CD4-positive, alpha-beta T cell treated with Interleukin-17A for 1 hour (primary cell): ENCODE results near the gene CPPED1.

Experiments
- DNase-seq: peaks from one replicate; pipeline ENCODE4 v3.0.0-alpha.2; 2020

CPPED1 gene

DNA sequence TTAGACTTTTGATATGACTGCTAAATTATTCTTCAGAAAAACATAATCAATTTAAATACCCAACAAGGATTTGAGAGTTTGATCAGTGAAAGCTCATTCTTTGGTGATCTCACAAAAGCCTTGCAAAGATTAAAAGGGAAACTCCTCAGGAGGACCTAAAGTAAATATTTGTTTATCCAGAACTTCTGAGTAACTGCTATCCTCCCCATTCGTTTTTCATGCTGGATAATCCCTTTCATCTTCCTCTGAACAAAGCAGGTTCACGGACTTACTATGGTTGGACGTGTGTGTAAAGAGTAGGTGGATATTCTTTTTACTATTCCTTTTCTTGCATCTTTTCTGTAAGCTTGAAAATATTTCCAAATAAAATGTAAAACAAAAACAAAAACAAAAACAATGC, 124.7 kb downstream of the CPPED1 start:
- DNase-seq: no peak

DNA sequence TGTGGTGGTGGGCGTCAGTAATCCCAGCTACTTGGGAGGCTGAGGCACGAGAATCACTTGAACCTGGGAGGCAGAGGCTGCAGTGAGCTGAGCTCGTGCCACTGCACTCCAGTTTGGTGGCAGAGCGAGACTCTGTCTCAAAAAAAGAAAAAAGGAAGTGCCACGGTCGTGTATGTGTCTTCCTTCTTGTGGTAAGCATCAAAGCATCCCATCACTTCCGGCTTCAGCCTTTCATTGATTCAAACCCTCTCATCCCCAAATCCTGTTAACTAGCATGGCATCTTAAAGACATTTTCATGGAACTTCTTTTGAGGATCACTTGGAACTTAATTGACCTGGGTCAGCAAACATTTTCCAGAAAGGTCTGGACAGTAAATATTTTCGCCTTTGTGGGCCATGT, 126.2 kb downstream of the CPPED1 start:
- peak; percentile 6 for DNase-seq

DNA sequence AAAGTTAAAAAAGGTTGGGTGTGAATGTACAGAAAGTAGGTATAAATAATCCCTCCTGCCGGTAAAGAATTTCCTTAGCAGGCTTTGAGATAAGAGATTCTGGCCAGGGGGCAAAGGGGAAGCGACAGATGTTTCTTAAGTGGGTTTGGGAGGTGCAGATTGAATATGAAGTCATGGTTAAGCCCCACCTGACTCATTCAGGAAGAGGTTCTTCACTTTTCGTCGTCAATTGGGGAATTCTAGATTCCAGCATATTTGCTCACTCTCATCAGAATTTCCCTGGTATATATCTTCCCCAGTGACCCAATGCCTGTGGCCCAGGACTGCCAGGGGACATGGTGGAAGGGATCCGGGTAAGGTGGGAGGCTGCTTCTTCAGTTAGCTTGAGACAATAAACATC, 127.8 kb downstream of the CPPED1 start:
- DNase-seq: no peak

DNA sequence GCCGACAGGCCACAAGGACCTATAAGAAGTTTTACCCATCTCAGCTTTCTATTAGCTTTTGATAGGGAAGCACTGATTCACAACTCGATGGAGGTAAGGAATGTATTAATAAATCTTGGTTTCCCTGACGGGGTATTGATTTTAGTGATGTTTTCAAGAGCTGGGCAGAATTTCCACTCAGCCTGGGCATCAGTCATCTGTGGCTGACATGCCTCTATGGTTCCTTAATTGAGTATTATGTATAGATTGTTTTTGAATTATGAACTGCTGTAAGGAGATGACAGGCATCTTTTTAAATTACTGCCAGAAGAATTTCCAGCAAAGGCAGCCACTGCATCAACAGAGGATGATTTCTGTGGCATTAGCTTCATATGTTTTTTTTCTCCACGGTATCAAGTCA, 128.6 kb downstream of the CPPED1 start:
- DNase-seq: no peak

DNA sequence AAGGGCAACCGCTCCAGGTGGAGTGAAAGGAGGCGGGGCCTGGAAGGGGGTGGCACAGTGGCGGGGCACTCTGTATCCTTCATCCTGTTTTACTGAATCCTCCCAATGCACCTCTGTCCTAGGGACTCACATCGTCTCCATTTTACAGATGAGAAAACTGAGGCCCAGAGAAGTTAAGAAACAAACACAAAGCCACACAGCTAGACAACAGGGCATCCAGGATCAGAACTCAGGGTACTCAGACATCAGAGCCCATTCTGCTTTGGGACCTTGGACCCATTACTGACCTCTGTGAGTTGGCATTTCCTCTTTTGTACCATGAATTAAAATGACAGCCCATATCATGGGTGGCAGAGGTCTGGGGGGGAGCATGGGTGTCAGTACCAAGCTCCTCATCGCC, 129.2 kb downstream of the CPPED1 start:
- DNase-seq: no peak

DNA sequence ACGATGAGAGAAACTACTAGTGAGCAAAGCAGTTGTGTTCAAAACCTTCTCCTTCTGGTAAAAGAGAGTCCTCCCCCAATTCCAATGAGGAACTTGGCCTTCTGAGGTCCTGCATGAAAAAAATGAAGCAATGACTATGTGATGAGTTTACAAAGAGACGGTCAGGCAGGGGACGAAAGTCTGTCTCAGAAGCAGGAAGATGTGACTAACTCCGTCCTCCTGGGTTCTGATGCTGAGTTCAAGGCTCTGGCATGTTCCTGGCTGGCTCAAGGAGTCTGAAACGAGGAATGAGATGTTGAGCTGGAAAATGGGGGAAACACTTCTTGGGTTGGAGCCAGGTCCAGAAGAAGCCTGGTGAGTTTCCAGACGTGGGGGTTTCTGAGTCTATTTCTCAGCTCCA, 129.6 kb downstream of the CPPED1 start:
- DNase-seq: no peak

DNA sequence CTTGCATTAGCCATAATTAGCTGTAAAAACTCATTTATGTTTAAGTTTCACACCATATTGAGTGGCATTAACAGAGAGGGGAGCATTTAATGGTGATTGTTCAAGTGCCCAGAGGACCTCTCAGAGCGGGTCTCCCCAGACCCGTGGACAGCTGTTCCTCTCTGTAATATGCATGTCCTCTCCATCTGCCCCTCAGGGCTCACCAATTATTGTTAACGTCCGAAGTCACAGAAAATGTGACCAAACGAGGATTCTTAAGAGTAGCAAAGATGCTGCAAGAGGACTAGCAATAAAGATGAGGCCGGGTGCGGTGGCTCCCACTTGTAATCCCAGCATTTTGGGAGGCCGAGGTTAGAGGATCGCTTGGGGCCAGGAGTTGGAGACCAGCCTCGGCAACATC, 130.2 kb downstream of the CPPED1 start:
- DNase-seq: no peak

DNA sequence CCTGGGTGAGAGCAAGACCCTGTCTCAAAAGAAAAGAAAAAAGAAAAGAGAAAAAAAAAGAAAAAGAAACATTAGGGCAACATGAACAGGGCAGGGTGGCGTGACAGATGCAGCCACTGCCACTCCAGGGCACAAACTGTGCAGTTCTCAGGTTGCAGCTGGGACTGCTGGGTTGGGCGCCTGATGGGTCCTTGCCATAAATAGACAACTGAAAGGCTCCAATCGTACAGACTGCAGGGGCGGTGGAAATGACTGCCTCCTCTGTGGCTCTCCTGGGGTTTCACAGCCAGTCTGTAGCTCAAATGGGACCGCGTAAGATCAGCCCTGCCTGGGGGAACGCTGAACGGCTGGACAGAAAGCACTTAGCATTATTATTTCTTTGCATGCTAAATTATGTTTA, 130.7 kb downstream of the CPPED1 start:
- no peak for DNase-seq

DNA sequence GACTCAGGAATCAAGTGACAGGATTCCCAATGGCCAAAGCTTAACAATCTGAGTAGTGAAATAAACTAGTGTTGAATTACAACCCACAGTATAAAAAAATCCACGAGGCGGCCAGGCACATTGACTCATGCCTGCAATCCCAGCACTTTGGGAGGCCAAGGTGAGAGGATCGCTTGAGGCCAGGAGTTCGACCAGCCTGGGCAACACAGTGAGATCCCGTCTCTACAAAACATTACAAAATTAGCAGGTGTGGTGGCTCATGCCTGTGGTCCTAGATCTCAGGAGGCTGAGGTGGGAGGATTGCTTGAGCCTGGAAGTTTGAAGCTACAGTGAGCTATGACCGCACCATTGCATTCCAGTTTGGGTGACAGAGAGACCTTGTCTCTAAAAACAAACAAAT, 133.8 kb downstream of the CPPED1 start:
- no peak for DNase-seq

DNA sequence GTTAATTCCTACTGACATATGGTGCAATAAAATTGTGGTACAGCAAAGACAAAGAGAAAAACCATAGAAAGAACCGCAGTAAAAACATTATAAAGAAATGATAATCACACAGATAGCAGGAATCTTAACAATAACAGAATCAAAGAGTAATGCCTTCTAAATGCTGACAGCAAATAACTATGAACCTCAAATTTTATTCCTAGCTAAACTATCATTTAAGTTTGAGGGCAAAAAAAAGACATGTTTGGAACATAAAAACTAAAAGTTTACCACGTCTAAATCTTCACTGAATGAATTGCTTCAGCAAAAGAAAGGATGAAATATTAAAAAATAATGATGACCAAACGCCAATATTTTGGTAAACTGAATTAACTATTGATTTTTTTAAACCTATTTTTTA, 135.8 kb downstream of the CPPED1 start:
- DNase-seq: no peak

DNA sequence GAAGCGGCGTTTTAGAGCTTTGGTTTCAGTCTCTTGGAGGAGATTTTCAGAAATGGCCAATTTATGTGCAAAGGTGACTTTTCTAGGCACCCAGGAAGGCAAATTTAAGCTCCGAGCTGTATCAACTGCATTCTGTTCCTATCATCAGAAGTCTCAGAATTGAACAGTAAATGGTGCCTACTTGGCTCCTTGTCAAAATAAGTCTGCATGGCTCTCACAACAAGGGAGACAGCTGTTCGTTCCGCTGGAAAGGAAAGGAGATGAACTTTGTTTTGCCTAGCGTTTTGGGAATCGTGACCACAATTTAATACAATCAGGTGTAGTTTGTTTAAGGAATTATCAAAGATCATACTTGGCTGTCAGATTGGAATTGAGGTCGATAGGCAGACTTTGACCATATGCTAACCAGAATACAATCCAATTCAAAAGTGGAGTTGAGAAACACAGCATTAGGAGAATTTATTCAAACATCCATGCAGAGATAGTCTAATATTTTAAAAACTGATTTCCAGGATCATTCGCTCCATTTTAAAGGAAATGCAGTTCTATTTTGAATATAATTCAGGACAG, 139.4 kb downstream of the CPPED1 start:
- no peak for DNase-seq

DNA sequence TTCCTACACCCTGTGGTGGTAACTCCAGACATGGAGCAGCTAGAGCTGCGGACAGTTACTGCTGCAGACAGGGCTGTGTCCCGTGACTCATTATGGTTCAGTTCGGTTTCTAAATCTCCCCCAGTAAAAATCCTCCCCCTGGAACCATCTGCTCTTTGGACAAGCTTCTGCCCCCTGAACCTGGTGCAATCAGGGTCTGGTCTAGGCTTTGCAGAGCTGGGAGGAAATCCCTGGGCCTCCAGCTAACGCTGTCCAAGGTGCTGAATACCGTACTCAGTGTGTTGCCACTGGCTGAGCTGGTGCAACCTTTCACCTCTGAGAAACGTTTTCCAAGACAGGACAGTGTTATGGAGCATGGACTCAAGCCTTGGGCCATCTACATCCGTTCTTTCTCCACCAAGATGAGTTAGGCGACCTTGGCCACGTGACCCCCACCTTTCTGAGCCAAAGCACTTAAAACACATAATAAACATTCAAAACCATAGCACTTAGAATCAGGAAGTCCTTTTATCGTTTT, 142.0 kb downstream of the CPPED1 start:
- no peak for DNase-seq

DNA sequence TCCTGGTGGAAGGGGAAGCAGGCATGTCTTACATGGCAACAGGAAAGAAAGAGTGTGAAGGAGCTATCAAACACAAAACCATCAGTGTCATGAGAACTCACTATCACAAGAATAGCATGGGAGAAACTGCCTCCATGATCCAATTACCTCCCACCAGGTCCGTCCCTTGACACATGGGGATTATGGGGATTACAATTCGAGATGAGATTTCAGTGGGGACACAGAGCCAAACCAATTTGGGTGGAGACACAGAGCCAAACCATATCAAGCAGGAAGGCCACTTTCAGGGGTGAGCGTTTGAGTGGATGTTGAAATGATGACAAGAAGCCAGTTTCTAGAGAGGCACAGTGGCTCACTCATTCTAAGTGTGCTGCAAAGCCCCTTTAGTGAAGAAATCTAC, 143.8 kb downstream of the CPPED1 start:
- no peak for DNase-seq

DNA sequence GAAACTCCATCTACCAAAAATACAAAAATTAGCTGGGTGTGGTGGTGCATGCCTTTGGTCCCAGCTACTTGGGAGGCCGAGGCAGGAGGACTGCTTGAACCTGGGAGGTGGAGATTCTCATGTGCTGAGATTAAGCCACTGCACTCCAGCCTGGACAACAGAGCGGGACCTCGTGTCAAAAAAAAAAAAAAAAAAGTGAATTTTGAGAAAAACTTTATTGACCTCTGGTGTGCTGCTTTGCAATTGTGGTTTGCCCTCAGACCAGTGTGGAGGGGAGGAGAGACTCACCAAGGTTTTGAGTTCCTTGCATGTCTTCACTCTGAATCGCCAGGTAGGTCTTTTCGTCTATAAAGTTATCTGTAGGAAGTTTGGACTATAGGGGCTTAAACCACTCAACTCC, 145.2 kb downstream of the CPPED1 start:
- no peak for DNase-seq

DNA sequence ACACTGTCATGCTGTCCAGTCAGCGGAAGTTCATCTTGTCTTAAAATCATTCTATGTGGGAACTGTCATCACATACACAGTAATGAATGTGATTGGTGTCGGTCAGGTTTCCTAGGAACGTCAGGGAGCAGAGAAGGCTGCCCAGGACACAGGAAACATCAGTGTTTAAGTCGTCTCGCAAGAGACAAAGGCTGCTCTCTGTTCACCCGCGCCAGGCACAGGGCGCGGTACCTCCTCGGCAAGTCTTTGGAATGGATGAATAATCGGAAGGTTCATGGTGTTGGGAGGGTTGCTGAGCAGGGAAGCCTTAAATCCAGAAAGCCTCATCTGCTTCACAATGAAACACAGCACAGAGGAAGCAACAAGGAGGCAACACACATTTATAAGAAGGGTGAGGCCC, 148.2 kb downstream of the CPPED1 start:
- no peak for DNase-seq

DNA sequence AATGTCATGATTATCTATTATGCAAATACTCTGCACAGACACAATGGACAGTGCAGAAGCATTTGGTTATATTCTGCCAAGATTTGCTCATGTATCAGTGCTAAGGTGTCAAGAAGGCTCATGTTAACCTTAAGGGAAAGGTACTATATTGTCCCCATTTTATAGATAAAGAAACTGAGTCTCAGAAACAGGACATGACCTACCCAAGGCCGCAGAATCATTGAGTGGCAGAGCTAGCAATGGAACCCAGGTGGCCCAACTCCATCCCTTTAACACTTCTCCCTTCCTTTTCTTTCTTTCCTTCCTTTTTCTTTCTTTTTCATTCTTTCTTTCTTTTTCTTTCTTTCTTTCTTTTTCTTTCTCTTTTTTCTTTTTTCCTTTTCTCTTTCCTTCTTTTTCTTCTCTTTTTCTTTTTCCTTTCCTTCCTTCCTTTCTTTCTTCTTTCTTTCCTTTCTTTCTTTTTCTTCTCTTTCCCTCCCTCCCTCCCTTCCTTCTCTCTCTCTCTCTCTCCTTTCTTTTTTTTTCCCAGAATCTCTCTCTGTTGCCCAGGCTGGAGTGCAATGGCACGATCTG, 149.8 kb downstream of the CPPED1 start:
- no peak for DNase-seq

DNA sequence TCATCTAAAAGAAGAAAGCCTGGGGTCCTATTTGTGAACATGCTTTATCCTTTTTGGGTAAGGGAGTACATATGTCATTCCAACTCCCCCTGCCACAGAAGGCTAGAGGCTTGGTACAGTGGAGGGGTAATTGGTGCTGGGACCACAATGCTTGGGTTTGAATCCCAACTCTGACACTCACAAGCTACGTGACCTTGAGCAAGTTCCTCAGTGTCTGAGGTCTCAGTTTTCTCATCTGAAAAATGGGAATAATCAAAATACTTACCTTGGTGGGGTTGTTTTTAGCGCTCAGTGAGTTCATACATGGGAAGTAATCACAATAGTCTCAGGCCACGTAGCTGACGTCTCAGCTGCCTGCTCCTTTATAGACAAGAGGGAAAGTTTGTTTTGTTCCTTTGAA, 150.8 kb downstream of the CPPED1 start:
- DNase-seq: no peak

DNA sequence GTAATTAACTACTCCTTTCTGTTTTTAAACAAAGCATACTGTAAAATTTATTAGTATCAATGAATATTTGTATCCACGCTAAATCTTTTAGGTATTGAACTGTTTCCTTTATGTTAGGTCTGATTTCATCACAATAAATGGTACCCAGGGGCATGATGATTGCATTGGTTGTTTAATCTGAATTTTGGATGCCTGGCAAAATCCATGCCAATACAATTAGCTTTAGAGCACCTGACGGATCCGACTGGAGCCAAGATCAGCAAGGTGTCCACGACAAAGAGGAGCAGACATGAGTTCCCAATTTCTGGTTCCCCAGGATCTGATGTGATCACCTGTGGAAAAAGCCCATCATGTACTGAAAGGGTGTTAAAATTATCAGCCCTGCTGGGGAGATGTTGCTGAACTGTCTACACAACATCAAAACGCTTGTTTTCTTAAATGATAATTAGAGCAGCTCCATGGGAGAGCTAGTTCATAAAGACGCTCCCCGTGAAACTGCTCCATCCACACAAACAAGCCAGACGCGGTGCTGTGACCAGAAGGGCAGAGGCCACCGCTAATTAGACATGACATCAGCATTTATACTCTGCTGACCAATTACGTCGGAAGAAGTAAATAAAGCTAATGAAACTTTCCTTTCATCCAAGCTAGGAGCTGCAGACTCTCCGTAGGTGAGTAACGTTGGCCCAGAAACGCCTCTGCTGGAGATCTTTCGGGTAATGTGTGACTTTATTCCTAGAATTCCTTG, 151.7 kb downstream of the CPPED1 start:
- DNase-seq: no peak

DNA sequence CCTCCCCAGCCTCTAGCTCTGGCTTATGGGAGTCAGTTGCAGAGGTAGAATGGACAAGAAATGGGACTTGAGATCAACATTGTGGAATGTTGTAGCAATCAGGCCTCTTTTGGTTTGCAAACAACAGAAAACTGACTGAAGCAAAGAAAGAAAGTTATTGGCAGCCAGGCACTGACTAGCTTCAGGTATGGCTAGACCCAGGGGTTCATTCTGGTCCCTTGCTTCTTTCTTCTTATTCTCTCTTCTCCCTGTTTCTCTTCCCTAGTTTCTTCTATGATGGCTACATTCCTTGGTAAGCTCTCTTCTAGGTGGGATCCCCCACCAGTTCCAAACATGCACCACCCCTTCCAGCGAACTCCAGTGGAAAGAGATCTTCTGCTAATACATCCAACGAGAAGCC, 154.3 kb downstream of the CPPED1 start:
- no peak for DNase-seq

DNA sequence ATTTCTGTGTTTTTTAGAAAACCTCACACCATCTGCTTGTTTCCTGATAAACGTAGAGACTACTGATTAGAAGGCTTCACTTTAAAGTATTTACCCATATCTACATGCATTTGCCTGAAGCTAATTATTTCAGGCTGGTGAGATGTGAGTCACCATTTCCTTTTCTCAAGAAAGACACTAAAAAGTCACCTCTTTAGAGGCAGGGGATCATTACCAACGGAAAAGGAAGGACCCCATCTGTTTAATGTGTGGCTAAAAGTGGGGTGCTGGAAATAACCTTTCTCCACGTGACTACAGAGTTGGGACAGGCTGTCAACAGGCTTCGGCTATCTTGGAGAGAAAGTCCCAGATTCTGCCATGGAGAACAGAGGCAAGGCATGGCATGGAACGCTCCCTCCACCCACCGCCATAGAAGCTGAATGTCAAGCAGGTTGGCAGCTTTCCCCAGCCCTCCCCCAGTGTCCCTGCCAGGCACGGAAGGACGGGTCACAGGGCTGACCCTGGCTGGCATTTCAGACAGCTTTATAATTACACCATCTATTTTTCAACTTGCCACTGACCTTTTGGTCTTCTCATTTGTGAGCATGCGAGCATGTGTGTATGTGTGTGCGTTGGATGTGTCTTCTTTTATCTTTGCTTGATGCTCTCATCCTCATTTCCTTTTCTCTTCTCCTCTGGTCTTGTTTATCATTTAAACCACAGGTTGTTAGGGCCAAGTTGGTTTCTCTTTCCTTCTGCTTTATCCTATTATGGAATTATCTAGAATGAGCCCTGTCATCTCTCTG, 157.0 kb downstream of the CPPED1 start:
- peak; percentile 15 for DNase-seq

DNA sequence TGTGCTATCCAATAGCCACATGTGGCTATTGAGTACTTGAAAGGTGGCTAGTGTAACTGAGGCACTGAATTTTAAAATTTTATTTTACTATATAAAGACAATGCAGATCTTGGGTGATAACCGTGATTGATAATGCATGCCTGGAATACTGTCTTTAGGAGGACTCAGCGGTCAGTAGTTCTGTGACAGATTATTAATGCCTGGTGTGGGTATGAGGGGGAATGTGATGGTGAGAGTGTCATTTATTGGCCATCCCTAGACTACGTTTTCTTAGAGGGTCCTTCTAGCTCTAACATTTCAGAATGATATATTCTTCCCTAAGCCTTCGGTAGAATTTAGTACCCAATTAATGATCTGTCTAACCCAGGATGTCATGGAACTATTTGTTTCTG, 157.6 kb downstream of the CPPED1 start:
- DNase-seq: no peak

DNA sequence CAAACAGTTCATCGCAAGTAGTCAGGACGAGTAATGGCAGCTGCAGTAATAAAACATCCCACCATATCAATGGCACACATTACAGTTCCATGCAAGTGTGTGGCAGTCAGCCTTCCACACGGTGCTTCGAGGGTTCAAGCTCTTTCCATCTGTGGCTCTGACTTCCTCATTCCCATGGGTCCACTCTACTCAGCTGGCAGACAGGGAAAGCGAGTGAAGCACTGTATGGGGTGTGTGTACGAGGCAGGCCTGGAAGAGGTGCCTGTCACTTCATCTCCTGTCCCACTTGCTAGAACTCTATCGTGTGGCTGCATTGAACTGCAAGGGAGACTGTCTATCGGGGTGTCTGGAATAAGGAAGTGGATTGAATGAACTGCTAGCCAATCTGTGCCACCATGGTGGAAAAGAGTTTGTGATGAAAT, 160.6 kb downstream of the CPPED1 start:
- DNase-seq: no peak

DNA sequence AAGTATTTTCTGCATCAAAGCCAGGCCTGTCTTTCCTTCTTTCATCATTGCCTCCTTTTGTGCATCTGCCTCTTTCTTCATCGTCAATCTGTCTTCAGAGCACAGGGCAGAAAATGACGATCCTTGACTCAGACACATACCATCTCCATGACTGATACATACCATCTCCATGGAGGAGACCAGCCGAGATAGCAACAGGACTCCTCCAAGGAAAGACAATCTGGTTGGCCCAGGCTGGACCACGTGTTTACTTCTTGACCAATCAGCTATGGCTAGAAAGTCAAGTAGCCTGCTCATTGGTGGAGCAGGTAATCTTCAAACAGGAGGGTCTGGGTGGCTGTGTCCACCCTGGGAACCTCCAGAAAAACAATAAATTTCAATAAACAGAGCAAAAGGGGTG, 164.6 kb downstream of the CPPED1 start:
- DNase-seq: no peak

DNA sequence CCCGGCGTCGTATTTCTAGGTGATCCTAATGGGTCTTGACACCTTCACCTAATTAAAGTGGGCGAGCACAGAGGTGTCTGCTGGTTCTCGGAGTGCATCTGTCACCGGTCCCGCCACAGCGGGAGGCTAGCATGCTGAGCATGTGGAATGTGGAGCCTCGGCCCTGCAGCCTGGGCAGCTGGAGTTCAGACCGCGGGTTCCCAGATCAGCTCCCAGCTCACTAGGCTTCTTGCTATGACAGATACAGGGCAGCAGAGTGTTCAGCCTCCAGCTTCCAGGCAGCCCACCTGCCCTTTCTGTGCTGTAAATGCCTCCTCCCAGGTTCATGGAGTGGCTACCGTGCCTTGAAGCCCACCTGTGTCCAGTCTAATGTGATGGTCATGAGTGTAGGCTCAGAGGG, 166.7 kb downstream of the CPPED1 start:
- DNase-seq: no peak
